ENCODE results near the gene ITGB4.

DNA sequence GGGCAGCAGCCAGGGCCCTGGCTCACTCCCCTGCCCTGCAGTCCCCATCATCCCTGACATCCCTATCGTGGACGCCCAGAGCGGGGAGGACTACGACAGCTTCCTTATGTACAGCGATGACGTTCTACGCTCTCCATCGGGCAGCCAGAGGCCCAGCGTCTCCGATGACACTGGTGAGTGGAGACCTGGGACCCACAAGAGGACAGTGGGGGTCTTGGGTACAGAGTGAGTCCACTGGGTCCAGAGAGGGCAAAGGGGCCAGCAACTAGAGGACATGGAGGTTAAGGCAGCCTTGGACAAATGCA is 31.1 kb downstream of the ITGB4 start:
- TF ChIP-seq POLR2A (IDR thresholded peaks at IDR 0.05; ENCODE audit: low read depth) (no peak), POLR2AphosphoS5 (IDR thresholded peaks at IDR 0.05) (peak in 1 of 2 donors; percentile 7)

Data from esophagus muscularis mucosa (tissue), 2 donors.